ENCODE measurements around the gene NR6A1.
A peak's percentile ranks its signal among the peaks of the same experiment; 100 is the strongest.

Gene NR6A1

GRCh38 chr9:124497441-124497840 lies 273.7 kb downstream of the NR6A1 start:
- TF ChIP-seq POLR2A (IDR thresholded peaks at IDR 0.05; ENCODE audit: low read length): no peak
- TF ChIP-seq GATA1 (IDR thresholded peaks at IDR 0.05; ENCODE audit: low read depth, low read length): no peak
- no peak for DNase-seq

GRCh38 chr9:124496463-124496862 lies 274.6 kb downstream of the NR6A1 start:
- TF ChIP-seq GATA1 (IDR thresholded peaks at IDR 0.05; ENCODE audit: low read depth, low read length): no peak
- TF ChIP-seq POLR2A (IDR thresholded peaks at IDR 0.05; ENCODE audit: low read length): no peak
- DNase-seq: no peak

GRCh38 chr9:124496075-124496449 lies 275.0 kb downstream of the NR6A1 start:
- TF ChIP-seq GATA1 (IDR thresholded peaks at IDR 0.05; ENCODE audit: low read depth, low read length) (no peak), POLR2A (IDR thresholded peaks at IDR 0.05; ENCODE audit: low read length) (no peak)
- DNase-seq: no peak

GRCh38 chr9:124495126-124496074 lies 275.7 kb downstream of the NR6A1 start:
- no peak for TF ChIP-seq POLR2A (IDR thresholded peaks at IDR 0.05; ENCODE audit: low read length)
- peak; percentile 19 for TF ChIP-seq GATA1 (IDR thresholded peaks at IDR 0.05; ENCODE audit: low read depth, low read length)
- DNase-seq: peak; percentile 70 to 81

GRCh38 chr9:124493794-124494479 lies 277.2 kb downstream of the NR6A1 start:
- TF ChIP-seq POLR2A (IDR thresholded peaks at IDR 0.05; ENCODE audit: low read length) (no peak), GATA1 (IDR thresholded peaks at IDR 0.05; ENCODE audit: low read depth, low read length) (no peak)
- no peak for DNase-seq

- DNase-seq: no peak
- TF ChIP-seq GATA1 (IDR thresholded peaks at IDR 0.05; ENCODE audit: low read depth, low read length) (no peak), POLR2A (IDR thresholded peaks at IDR 0.05; ENCODE audit: low read length) (no peak)
Observed at GRCh38 chr9:124493218-124493617, 277.9 kb downstream of the NR6A1 start.

- no peak for DNase-seq
- TF ChIP-seq GATA1 (IDR thresholded peaks at IDR 0.05; ENCODE audit: low read depth, low read length) (no peak), POLR2A (IDR thresholded peaks at IDR 0.05; ENCODE audit: low read length) (no peak)
Observed at GRCh38 chr9:124492818-124493217, 278.3 kb downstream of the NR6A1 start.

GRCh38 chr9:124491049-124491975 lies 279.8 kb downstream of the NR6A1 start:
- TF ChIP-seq POLR2A (IDR thresholded peaks at IDR 0.05; ENCODE audit: low read length) (no peak), GATA1 (IDR thresholded peaks at IDR 0.05; ENCODE audit: low read depth, low read length) (no peak)
- DNase-seq: no peak

GRCh38 chr9:124490004-124490403 lies 281.1 kb downstream of the NR6A1 start:
- TF ChIP-seq GATA1 (IDR thresholded peaks at IDR 0.05; ENCODE audit: low read depth, low read length) (no peak), POLR2A (IDR thresholded peaks at IDR 0.05; ENCODE audit: low read length) (no peak)
- DNase-seq: no peak

GRCh38 chr9:124489222-124489621 lies 281.9 kb downstream of the NR6A1 start:
- DNase-seq: no peak
- TF ChIP-seq GATA1 (IDR thresholded peaks at IDR 0.05; ENCODE audit: low read depth, low read length) (no peak), POLR2A (IDR thresholded peaks at IDR 0.05; ENCODE audit: low read length) (no peak)

GRCh38 chr9:124488641-124489210 lies 282.4 kb downstream of the NR6A1 start:
- no peak for DNase-seq
- TF ChIP-seq GATA1 (IDR thresholded peaks at IDR 0.05; ENCODE audit: low read depth, low read length) (no peak), POLR2A (IDR thresholded peaks at IDR 0.05; ENCODE audit: low read length) (no peak)

GRCh38 chr9:124487260-124488182 lies 283.6 kb downstream of the NR6A1 start:
- no peak for TF ChIP-seq GATA1 (IDR thresholded peaks at IDR 0.05; ENCODE audit: low read depth, low read length)
- no peak for TF ChIP-seq POLR2A (IDR thresholded peaks at IDR 0.05; ENCODE audit: low read length)
- DNase-seq: no peak
